ENCODE results near the gene RNF121.

GRCh38 chr11:71936825-71937224 lies 8.0 kb downstream of the RNF121 start:
- TF ChIP-seq CTCF (conservative IDR thresholded peaks at IDR 0.05; ENCODE audit: low read length): no peak
- no peak for TF ChIP-seq EZH2phosphoT487 (IDR thresholded peaks at IDR 0.05; ENCODE audit: borderline replicate concordance)
